Glutamatergic neuron (in vitro differentiated cells): ENCODE measurements around the gene MAPK8. TPM values are rescaled to one million over a fixed set of nuclear protein-coding genes. Genes with fewer than 3 reads are reported as not detected.

Source experiments
- DNase-seq: peaks from one replicate; pipeline ENCODE4 v3.0.0; 2022
- H3K27ac Mint-ChIP-seq: one replicate; pipeline ENCODE4 v1.8.0; 2020; ENCODE audit warnings: mild to moderate bottlenecking, mixed read lengths, inconsistent platforms; ENCODE audit not compliant: unreplicated experiment
- H3K27me3 Mint-ChIP-seq: one replicate; pipeline ENCODE4 v1.8.0; 2020; ENCODE audit warnings: mild to moderate bottlenecking, moderate library complexity, mixed read lengths, inconsistent platforms; ENCODE audit not compliant: unreplicated experiment
- H3K36me3 Mint-ChIP-seq: one replicate; pipeline ENCODE4 v1.8.0; 2020; ENCODE audit warnings: mild to moderate bottlenecking, mixed read lengths, inconsistent platforms; ENCODE audit not compliant: unreplicated experiment
- H3K4me1 Mint-ChIP-seq: one replicate; pipeline ENCODE4 v1.8.0; 2020; ENCODE audit warnings: mild to moderate bottlenecking, low read depth, mixed read lengths, inconsistent platforms; ENCODE audit not compliant: unreplicated experiment
- H3K4me3 Mint-ChIP-seq: one replicate; pipeline ENCODE4 v1.8.0; 2020; ENCODE audit warnings: mild to moderate bottlenecking, mixed read lengths, inconsistent platforms; ENCODE audit not compliant: unreplicated experiment
- H3K9me3 Mint-ChIP-seq: one replicate; pipeline ENCODE4 v1.8.0; 2020; ENCODE audit warnings: mild to moderate bottlenecking, moderate library complexity, mixed read lengths, inconsistent platforms; ENCODE audit not compliant: unreplicated experiment
- total RNA-seq: library from RNA; stranded (reverse); fragmentation: NEBNext Ultra II Directional; extraction: Animal tissue kit (Norgen Biotek cat#: 25700); gene quantifications from one replicate; pipeline ENCODE4 v1.2.1, GENCODE V29; 2021; ENCODE audit not compliant: unreplicated experiment
- TF ChIP-seq, protein P1 (sequence below): fragments of 200-600 bp; sonication (generic); IDR thresholded peaks from one replicate; pipeline ENCODE4 v1.5.0; 2021; ENCODE audit not compliant: partially characterized antibody, unreplicated experiment

Gene MAPK8
- total RNA-seq, 1 donor from 2014 or later = 317 TPM

DNA sequence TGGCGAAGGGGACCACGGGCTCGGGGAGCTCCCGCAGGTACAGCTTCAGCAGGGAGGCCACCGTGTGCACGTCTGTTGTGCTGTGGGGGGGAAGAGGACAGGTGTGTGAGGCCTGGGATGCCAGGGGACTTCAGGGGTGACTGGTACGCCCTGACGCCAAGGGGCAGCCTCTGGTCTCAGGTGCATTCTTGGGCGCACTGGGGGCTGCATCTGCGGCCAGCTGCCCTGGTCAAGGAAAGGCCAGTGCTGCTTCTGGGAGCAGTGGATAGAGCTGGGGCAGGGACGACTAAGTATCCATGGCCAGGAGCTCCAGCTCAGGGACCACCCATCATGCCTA is 148.5 kb downstream of the MAPK8 start:
- Mint-ChIP-seq H3K4me1 (peaks cover 4% of the 10 kb centered on the region), H3K36me3 (no peaks in the 10 kb centered on the region), H3K27me3 (peaks cover 8% of the 10 kb centered on the region), H3K27ac (no peak overlapping the region), H3K9me3 (no peaks in the 10 kb centered on the region), H3K4me3 (no peak overlapping the region)
- TF ChIP-seq, protein P1, sequence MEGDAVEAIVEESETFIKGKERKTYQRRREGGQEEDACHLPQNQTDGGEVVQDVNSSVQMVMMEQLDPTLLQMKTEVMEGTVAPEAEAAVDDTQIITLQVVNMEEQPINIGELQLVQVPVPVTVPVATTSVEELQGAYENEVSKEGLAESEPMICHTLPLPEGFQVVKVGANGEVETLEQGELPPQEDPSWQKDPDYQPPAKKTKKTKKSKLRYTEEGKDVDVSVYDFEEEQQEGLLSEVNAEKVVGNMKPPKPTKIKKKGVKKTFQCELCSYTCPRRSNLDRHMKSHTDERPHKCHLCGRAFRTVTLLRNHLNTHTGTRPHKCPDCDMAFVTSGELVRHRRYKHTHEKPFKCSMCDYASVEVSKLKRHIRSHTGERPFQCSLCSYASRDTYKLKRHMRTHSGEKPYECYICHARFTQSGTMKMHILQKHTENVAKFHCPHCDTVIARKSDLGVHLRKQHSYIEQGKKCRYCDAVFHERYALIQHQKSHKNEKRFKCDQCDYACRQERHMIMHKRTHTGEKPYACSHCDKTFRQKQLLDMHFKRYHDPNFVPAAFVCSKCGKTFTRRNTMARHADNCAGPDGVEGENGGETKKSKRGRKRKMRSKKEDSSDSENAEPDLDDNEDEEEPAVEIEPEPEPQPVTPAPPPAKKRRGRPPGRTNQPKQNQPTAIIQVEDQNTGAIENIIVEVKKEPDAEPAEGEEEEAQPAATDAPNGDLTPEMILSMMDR = no peak
- no peak for DNase-seq

DNA sequence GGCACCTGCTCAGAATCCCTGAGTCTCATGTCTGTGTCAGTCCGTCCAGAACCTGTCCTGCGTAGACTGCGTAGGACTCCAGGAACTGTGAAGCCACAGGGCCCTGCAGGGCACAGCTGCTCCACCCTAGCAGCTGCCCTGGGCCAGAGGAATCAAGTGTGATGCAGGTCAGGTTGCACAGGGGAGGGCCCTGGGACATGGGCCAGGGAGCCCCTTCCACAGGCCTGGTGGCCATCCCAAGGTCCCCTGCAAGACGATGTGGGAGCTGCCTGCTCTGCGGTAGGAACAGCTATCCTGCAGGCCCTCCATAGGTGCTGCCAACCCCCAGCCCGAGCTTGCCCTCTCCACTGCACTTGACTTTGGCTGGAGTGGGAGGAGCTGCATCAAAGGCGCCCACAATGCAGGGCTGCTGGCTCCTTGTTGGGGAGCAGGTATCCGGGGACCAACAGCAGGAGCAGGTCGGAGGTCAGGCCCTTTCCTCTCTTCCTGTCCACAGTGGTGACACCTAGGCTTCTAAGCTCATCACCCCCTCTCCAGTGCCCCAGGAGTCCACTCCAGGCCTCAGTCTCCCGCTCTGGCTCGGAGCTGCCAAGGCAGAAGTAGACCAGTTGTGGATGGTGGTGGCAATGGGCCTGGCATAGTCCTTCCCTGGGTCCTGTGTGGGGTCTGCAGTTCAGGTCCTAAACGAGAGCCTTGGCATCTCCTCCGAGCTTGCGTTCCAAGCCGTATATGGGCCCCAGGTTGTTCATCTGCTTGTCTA is 149.1 kb downstream of the MAPK8 start:
- no peak overlapping the region for H3K27ac Mint-ChIP-seq
- H3K4me1 Mint-ChIP-seq = peaks cover 4% of the 10 kb centered on the region
- peaks cover 8% of the 10 kb centered on the region for H3K27me3 Mint-ChIP-seq
- H3K36me3 Mint-ChIP-seq = no peaks in the 10 kb centered on the region
- TF ChIP-seq, protein P1 = no peak
- DNase-seq = no peak
- H3K9me3 Mint-ChIP-seq = no peaks in the 10 kb centered on the region
- no peak overlapping the region for H3K4me3 Mint-ChIP-seq

DNA sequence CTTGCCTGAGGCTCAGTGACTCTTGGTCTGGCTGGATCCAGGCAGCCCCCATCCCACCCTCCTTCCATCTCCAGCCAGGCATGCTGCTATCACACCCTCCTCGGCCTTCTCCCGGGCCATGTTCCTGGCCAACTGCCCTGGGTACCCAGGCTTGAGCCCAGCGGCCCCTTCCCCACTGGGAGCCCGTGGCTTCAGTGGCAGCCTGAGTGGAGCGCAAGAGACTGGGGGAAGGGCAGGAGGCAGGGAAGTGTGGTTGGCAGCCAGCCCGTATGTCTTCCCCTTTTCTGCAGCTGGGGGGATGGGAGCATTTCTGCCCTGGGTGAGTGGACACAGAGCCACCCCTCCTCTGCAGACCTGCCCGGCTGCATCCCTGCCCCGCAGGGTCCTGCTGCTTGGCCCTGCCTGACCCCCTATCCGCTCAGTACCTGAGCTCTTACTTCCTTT is 149.9 kb downstream of the MAPK8 start:
- Mint-ChIP-seq H3K36me3 (peaks cover 3% of the 10 kb centered on the region), H3K4me1 (peaks cover 4% of the 10 kb centered on the region), H3K4me3 (no peak overlapping the region), H3K27me3 (peaks cover 8% of the 10 kb centered on the region), H3K9me3 (no peaks in the 10 kb centered on the region), H3K27ac (no peak overlapping the region)
- TF ChIP-seq, protein P1 = no peak
- no peak for DNase-seq

DNA sequence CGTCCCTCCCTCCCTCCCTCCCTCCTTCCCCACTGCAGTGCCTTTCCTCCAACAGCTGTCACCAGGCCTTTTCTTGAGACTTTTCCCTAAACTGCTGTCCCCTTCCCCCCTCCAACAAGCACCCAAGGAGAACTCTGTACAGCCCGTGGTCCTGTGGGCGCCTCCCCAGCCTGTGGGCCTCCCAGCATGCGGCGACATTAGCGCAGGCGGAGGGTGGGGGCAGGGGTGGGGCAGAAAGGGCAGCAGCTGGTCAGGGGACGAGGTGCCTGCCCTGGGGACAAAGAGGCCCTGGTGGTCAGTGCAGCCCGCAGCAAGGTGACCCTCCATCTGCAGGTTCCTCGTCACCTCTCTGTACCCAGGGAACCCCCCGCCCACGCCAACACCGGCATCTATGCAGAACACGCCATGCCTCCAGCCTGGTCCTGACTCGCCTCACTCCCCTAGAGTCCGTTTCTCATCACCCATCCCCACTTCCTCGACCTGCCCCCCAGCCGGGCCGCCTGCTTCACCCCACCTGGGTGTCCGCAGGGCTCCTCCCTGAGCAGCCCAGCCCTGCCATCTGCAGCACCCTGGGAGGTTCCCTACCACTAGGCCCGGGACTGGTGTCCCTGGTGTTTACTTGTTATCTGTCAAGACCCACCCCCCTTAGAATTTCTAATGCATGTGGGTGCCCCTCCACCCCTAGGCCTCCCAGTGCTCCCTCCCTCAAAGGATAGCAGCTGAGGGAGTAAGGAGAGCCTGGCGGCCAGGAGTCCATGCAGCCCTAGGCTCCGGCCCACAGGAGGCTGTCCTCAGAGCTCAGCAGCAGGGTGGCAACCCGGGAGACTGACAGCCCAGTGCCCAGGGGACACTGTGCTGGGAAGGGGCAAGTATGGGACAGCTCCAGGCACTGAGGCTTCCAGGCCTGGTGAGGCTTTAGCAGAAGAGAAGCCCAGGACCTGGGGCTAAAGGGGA is 150.6 kb downstream of the MAPK8 start:
- DNase-seq = no peak
- TF ChIP-seq, protein P1 = no peak
- H3K27me3 Mint-ChIP-seq = peaks cover 5% of the 10 kb centered on the region
- no peak overlapping the region for H3K4me3 Mint-ChIP-seq
- H3K4me1 Mint-ChIP-seq = peaks cover 4% of the 10 kb centered on the region
- H3K27ac Mint-ChIP-seq = no peak overlapping the region
- H3K9me3 Mint-ChIP-seq = no peaks in the 10 kb centered on the region
- H3K36me3 Mint-ChIP-seq = peaks cover 5% of the 10 kb centered on the region
